DND-41 (cell line): ENCODE measurements around the gene EXOSC7.

Experiments
- EZH2 ChIP-seq: IDR thresholded peaks from 3 replicates; pipeline ENCODE4 v1.6.1; 2012; ENCODE audit warnings: borderline replicate concordance, low read depth, mild to moderate bottlenecking, moderate library complexity, low read length, inconsistent platforms; ENCODE audit not compliant: severe bottlenecking
- TF ChIP-seq, protein P1 (sequence below): IDR thresholded peaks from 2 replicates; pipeline ENCODE4 v1.5.1; 2012; ENCODE audit warnings: borderline replicate concordance, low read length, moderate library complexity, mild to moderate bottlenecking; ENCODE audit not compliant: poor library complexity, severe bottlenecking; ENCODE audit errors: extremely low read depth

DNA sequence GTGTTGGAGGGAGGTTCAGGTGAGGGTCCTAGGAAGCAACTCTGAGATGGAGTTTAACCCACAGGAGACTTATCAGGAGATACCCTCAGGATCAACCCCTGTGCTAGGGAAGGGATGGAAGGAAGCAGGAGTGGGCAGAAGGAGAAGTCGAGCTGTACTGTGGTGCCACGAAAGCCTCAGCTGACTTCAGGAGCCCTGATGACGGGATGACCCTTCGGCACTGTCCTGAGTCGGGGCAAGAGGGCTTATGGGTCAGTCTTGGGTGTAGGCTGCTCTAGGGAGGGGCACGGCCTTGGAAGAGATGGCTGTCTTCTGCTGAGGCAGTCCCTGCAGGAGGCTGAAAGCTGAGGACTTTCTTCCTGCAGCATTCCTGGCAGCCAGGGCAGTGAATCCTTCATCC lies 57.7 kb downstream of the EXOSC7 start:
- TF ChIP-seq, protein P1, sequence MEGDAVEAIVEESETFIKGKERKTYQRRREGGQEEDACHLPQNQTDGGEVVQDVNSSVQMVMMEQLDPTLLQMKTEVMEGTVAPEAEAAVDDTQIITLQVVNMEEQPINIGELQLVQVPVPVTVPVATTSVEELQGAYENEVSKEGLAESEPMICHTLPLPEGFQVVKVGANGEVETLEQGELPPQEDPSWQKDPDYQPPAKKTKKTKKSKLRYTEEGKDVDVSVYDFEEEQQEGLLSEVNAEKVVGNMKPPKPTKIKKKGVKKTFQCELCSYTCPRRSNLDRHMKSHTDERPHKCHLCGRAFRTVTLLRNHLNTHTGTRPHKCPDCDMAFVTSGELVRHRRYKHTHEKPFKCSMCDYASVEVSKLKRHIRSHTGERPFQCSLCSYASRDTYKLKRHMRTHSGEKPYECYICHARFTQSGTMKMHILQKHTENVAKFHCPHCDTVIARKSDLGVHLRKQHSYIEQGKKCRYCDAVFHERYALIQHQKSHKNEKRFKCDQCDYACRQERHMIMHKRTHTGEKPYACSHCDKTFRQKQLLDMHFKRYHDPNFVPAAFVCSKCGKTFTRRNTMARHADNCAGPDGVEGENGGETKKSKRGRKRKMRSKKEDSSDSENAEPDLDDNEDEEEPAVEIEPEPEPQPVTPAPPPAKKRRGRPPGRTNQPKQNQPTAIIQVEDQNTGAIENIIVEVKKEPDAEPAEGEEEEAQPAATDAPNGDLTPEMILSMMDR: no peak
- TF ChIP-seq EZH2: no peak
